Thymus (tissue), 11 donors: ENCODE results near the gene PCDH9. TPM values are rescaled to one million over a fixed set of nuclear protein-coding genes. Genes with fewer than 3 reads are reported as not detected.

ENCODE experiments used
- DNase-seq, 9 donors: peaks; one replicate each; pipeline ENCODE4 v3.0.0-alpha.2; 2013; ENCODE audit warnings: low spot score in 9 of 9, low read depth in 6 of 9, missing footprints in 1 of 9
- H3K27ac ChIP-seq, 2 donors: one replicate each; pipeline ENCODE4 v1.5.1; 2013; ENCODE audit warnings: control low read depth in 1 of 2, low read depth in 1 of 2, low read length in 1 of 2, mild to moderate bottlenecking in 1 of 2, moderate library complexity in 1 of 2
- H3K27me3 ChIP-seq, 2 donors: one replicate each; pipeline ENCODE4 v1.5.1; 2013; ENCODE audit warnings: low read length in 1 of 2; ENCODE audit not compliant: control insufficient read depth in 2 of 2, insufficient read depth in 1 of 2
- H3K36me3 ChIP-seq, 2 donors: one replicate each; pipeline ENCODE4 v1.5.1; 2013; ENCODE audit warnings: low read length in 1 of 2, mild to moderate bottlenecking in 1 of 2, moderate library complexity in 1 of 2; ENCODE audit not compliant: control insufficient read depth in 2 of 2, insufficient read depth in 2 of 2
- H3K4me1 ChIP-seq, 2 donors: one replicate each; pipeline ENCODE4 v1.5.1; 2013; ENCODE audit warnings: low read length in 2 of 2; ENCODE audit not compliant: control insufficient read depth in 2 of 2, insufficient read depth in 2 of 2
- H3K4me3 ChIP-seq, 2 donors: one replicate each; pipeline ENCODE4 v1.5.1; 2013; ENCODE audit warnings: low read length in 2 of 2, control low read depth in 1 of 2, mild to moderate bottlenecking in 1 of 2
- H3K9me3 ChIP-seq, 2 donors: one replicate each; pipeline ENCODE4 v1.5.1; 2013; ENCODE audit warnings: low read length in 1 of 2, mild to moderate bottlenecking in 1 of 2; ENCODE audit not compliant: control insufficient read depth in 2 of 2, insufficient read depth in 1 of 2
- WGBS: extraction: QIAGEN DNeasy Blood & Tissue Kit; methylation state at CpG from one replicate; pipeline ENCODE4 v1.1.7; 2013; 5-methylcytosine and 5-hydroxymethylcytosine counted together
- polyA plus RNA-seq: library from polyadenylated mRNA; stranded (reverse); fragments of 200-250 nt; gene quantifications from one replicate; pipeline ENCODE4 v1.2.3, GENCODE V29; 2013
- total RNA-seq: library from RNA; stranded (reverse); fragments of 120-200 nt; gene quantifications from one replicate; pipeline ENCODE4 v1.2.4, GENCODE V29; 2013
- donor health status: healthy.

PCDH9 gene
- total and polyA plus RNA-seq, 2 donors = 0.82 to 5.0 TPM

DNA sequence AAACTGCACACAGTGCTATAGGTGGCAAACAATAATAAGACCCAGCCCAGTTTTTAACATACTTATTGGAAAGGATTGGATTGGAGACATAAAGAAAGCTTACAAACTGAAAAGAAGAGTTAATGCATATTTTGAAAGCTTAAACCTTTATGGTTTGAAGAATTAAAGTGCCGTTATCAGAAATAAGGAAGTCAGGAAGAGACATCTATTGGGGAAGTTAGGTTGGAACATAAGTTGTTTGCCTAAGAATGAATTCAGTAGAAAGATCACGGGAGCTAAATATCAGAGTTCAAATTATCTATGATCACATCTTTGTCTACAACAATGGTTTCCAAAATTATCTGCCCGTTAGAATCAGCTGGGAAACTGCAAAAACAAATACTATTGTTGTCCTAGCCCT lies 767.9 kb downstream of the PCDH9 start:
- Histone ChIP-seq H3K9me3 (no peaks in the 10 kb centered on the region), H3K4me1 (no peaks in the 10 kb centered on the region), H3K4me3 (no peak overlapping the region), H3K27me3 (no peaks in the 10 kb centered on the region), H3K36me3 (no peaks in the 10 kb centered on the region), H3K27ac (no peak overlapping the region)
- WGBS = 24% methylated on average over 3 of the region's 3 CpGs
- no peak for DNase-seq

GRCh38 chr13:66461021-66461420 lies 769.1 kb downstream of the PCDH9 start:
- WGBS = 99% methylated on average over 1 of the region's 1 CpG
- Histone ChIP-seq H3K4me1 (no peaks in the 10 kb centered on the region), H3K27ac (no peak overlapping the region), H3K4me3 (no peak overlapping the region), H3K36me3 (no peaks in the 10 kb centered on the region), H3K9me3 (no peaks in the 10 kb centered on the region), H3K27me3 (no peaks in the 10 kb centered on the region)
- DNase-seq = no peak

GRCh38 chr13:66459634-66460033 lies 770.5 kb downstream of the PCDH9 start:
- Histone ChIP-seq H3K9me3 (no peaks in the 10 kb centered on the region), H3K4me3 (no peak overlapping the region), H3K36me3 (no peaks in the 10 kb centered on the region), H3K27me3 (no peaks in the 10 kb centered on the region), H3K4me1 (no peaks in the 10 kb centered on the region), H3K27ac (no peak overlapping the region)
- no peak for DNase-seq
- WGBS = 97% methylated on average over 3 of the region's 3 CpGs

DNA sequence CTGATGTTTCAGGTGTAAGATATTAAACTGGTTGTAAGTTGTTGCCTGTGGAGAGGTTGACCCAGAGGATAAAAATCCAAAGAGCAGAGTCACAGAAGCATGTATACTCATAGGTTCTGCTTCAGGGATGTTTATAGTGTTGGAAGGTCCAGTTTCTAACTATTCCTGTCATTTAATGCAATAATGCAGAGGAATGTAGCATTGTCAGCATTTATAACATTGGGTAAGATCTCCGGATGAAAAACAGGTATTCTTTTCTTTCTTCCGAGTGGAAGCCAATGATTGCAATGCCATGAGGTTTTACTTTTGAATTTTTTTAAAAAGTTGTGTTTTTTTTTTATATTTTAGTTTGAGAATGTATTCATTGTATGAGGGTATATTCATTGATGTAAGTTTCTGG lies 771.0 kb downstream of the PCDH9 start:
- Histone ChIP-seq H3K4me1 (no peaks in the 10 kb centered on the region), H3K36me3 (no peaks in the 10 kb centered on the region), H3K27ac (no peak overlapping the region), H3K4me3 (no peak overlapping the region), H3K9me3 (no peaks in the 10 kb centered on the region), H3K27me3 (no peaks in the 10 kb centered on the region)
- 93% methylated on average over 2 of the region's 2 CpGs for WGBS
- no peak for DNase-seq

GRCh38 chr13:66446413-66446812 lies 783.7 kb downstream of the PCDH9 start:
- 94% methylated on average over 4 of the region's 4 CpGs for WGBS
- no peaks in the 10 kb centered on the region for H3K36me3 ChIP-seq
- H3K4me3 ChIP-seq = no peak overlapping the region
- H3K27me3 ChIP-seq = no peaks in the 10 kb centered on the region
- no peak for DNase-seq
- no peak overlapping the region for H3K27ac ChIP-seq
- H3K4me1 ChIP-seq = no peaks in the 10 kb centered on the region
- no peaks in the 10 kb centered on the region for H3K9me3 ChIP-seq

GRCh38 chr13:66443926-66444325 lies 786.2 kb downstream of the PCDH9 start:
- H3K36me3 ChIP-seq = no peaks in the 10 kb centered on the region
- H3K9me3 ChIP-seq = no peaks in the 10 kb centered on the region
- DNase-seq = no peak
- H3K4me1 ChIP-seq = no peaks in the 10 kb centered on the region
- 91% methylated on average over 1 of the region's 1 CpG for WGBS
- no peaks in the 10 kb centered on the region for H3K27me3 ChIP-seq
- H3K4me3 ChIP-seq = no peak overlapping the region
- H3K27ac ChIP-seq = no peak overlapping the region

DNA sequence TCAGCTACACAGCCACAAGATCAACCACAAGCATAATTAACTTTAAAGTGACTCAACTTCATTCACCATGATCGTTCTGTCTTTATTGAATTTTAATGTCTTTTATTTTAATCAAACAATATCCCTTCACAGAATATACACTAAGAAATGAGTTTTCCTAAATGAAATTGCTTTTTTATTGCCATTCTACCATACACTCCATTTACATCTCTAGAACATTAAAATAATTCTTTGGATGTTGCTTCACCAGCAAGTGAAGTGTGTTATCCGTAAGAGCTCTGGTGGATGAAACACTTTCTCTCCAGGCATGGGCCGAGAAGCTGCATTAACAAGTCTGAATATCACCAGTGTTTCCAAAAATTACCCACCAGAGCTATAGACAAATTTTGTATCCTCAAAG lies 789.2 kb downstream of the PCDH9 start:
- Histone ChIP-seq H3K9me3 (no peaks in the 10 kb centered on the region), H3K27me3 (no peaks in the 10 kb centered on the region), H3K4me3 (no peak overlapping the region), H3K36me3 (no peaks in the 10 kb centered on the region), H3K4me1 (no peaks in the 10 kb centered on the region), H3K27ac (no peak overlapping the region)
- 97% methylated on average over 3 of the region's 3 CpGs for WGBS
- no peak for DNase-seq

DNA sequence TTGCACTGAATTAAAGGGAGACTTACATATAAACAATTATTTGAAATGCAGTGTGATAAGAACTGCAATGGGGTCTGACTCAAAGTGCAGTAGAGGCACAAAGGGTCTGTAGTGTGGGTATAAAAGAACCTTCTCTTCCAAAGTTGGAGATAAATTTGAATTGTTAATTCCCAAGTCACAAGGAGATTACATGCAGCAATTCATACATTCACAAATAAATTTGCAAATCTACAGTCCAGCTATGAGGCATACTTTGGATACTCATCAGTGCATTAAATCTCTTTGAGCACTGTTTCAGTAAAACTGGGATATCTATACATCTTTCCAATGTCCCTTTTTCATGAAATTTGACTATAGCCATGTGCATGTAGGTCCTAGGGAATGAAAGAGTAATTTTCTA lies 799.4 kb downstream of the PCDH9 start:
- H3K4me3 ChIP-seq = no peak overlapping the region
- H3K9me3 ChIP-seq = no peaks in the 10 kb centered on the region
- DNase-seq = no peak
- no peaks in the 10 kb centered on the region for H3K4me1 ChIP-seq
- no peak overlapping the region for H3K27ac ChIP-seq
- no peaks in the 10 kb centered on the region for H3K27me3 ChIP-seq
- no peaks in the 10 kb centered on the region for H3K36me3 ChIP-seq

DNA sequence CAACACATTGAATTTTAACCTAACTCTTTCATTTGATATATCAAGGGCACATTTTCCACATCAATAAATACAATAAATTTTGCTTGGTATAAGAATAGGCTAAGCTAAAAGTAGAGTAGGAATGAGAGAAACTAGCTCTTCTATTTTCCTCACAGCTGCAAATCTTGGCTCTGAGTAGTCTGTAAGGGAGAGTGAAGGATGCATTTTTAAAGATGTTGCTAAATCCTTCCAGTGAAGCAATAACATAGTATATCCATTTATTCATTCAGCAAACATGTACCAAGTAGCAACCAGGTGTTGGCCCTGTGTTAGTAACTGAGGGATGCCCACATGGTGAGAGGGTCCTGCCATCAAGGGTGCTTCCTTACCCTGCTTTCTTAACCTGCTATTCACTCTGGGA lies 799.9 kb downstream of the PCDH9 start:
- no peak for DNase-seq
- no peaks in the 10 kb centered on the region for H3K36me3 ChIP-seq
- no peak overlapping the region for H3K27ac ChIP-seq
- no peaks in the 10 kb centered on the region for H3K27me3 ChIP-seq
- H3K4me3 ChIP-seq = no peak overlapping the region
- H3K4me1 ChIP-seq = no peaks in the 10 kb centered on the region
- H3K9me3 ChIP-seq = no peaks in the 10 kb centered on the region

DNA sequence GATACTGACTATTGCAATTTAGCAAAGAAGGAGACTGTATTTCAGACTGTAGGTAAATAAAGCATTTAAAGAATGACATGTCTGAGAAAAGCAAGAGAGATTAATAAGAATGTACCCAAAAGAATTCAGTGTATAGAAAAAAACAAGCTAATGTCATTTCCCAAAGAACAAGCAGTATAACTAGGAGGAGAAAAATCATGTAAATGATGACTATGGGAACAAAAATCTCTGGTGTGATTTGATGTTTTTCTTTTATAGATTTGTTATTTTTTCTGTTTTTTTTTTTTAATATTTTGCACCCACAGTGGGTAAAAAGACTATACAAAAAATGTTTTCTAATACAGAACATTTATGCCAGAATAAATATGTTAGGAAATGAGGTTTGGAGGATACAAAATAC lies 801.0 kb downstream of the PCDH9 start:
- Histone ChIP-seq H3K27ac (no peak overlapping the region), H3K4me1 (no peaks in the 10 kb centered on the region), H3K4me3 (no peak overlapping the region), H3K36me3 (no peaks in the 10 kb centered on the region), H3K27me3 (no peaks in the 10 kb centered on the region), H3K9me3 (no peaks in the 10 kb centered on the region)
- no peak for DNase-seq
